Stimulated activated CD4-positive, alpha-beta T cell treated with anti-CD3 and anti-CD28 coated beads, Interleukin-15, amount 100 ng/mL, for 1 hour (primary cell): Measurements from ENCODE around the gene HDAC7.

ENCODE experiments used
- DNase-seq, 2 donors: peaks; one replicate each; pipeline ENCODE4 v3.0.0-alpha.2; 2020; ENCODE audit warnings: low read depth in 1 of 2, low spot score in 1 of 2

HDAC7 gene

DNA sequence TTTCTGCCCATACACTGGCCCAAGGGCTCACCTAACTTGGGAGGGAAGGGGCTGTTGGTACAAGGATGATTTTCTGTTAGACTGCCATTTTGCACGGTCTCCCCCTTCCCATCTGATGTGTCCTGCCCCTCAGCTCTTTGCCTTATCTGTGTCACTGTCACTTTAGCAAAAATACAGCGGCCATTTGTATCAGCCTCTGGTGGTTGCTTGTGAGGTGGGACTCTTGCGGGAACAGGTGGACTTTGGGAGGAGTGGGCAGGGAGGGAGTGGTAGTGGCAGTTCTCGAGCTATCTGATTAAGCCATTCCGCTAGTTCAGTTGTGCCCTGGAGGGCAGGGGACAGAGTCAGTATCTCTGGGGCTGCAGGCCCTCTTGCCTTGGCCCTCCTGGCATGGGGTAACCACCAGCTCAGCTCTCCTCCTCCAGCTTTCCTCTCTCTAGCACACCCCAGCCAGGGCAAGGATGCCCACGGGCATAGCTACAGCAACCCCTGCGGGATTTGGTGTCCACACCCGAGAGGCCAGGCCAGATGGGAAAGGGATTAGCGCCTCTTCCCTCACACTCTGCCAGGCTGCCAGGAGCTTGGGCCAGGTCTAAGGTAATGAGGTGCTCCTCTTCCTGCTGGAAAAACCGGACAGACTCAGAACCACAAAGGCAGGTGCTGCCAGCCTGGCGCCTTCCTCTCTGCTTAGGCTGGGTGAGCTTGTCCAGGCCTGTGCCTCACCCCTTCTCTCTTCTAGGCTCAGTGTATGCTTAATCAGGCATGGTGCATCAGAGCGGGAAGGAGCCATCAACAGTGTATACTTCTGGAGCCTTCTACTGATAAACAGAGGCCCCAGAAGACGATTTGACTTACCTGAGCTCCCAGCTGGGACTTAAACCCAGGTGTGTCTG is 38.0 kb downstream of the HDAC7 start:
- no peak for DNase-seq

- DNase-seq: no peak
Measured at GRCh38 chr12:47779943-47780504, 39.7 kb downstream of the HDAC7 start.

DNA sequence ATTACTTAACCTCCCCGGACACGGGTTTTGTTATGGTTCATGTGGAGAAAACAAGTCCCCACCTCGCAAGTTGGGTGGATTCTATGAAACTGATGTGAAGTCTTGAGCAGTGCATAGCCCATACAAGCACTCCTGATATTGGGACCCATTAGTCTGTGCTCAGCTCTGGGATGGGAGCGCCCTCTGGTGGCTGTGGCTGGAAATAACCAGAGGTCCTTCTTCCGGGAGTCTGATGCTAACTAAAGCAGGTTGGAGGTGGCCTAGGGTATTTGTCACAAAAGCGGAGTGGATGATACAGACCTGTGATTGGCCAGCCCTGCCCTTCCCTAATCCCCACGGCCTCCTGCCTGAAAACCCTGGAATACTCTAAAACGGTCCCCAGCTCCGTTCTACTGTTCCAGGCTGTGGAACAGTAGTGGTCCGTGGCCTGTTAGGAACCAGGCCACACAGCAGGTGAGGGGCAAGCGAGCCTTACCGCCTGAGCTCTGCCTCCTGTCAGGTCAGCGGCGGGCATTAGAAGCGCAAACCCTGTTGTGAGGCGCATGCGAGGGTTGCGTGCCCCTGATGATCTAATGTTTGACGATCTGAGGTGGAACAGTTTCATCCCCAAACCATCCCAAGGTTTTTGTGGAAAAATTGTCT is 40.3 kb downstream of the HDAC7 start:
- peak; percentile 86 to 93 for DNase-seq

DNA sequence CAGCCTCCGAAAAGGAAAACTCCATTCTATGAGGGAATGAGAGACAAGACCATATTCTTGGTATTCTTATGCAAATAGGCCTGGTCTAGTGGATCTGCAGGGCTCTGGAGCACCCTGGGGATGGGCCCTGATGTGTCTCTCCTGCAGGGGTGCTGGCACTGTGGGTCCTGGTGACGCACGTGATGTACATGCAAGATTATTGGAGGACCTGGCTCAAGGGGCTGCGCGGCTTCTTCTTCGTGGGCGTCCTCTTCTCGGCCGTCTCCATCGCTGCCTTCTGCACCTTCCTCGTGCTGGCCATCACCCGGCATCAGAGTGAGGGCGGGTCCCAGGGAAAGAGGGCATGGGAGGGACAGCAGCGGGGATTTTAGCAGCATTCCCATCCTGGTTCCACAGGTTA is 40.8 kb downstream of the HDAC7 start:
- DNase-seq: no peak

DNA sequence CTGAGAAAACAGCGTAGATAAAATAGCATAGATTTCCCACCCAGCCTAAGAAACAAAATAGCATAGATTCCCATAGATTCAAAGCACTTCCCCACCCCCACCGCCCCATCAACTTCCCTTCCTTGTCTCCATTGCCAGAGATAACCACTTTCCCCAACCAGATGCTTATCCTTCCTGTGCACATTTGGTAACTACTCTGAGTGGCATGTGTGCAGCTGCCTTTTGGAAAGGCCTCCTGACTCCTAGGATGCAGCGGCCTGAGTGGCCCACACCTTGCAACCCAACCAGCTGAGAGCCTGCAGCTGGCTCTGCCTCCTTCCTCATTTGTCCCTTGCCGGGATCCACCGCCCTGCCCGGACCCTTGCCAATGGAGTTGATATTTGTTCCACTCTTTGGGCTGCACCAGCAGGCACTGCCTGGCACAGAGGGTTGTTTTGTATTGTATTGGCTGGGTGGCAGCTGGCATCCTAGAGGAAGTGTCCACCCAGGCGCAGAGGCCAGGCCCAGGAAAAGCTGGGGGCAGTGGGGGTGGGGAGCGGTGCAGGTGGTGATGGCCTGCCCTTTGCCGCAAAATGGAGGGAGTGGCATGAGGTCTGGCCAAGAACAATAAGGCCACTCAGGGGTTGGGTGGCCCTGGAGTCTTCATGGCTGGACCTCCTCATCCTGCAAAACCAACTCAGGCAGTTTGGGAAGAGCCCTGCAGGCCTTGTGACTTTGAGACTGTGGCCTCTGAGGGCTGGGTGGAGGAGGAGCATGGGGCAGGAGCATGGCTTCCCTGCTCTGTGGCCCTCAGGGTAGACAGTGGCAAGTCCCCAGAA is 41.8 kb downstream of the HDAC7 start:
- DNase-seq: no peak

DNA sequence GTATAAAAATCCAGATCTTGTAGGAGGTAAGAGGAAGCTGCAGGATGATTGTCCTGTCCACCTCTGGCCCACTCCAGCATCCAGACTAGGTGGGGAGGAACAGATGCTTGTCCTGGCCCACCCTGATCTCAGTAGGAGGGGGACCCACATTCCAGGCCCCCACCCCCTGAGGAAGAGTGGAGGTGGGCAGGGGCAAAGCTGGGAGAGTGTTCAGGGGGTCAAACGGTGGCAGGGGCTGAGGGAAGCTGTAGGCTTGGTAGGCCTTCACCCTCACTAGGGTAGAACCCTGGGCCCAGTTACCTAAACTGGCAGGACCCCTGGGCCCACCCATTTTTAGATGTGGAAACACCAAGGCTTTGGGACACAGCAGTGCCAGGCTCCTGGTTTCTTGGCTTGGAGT is 42.6 kb downstream of the HDAC7 start:
- no peak for DNase-seq

GRCh38 chr12:47776471-47777143 is 43.1 kb downstream of the HDAC7 start:
- no peak for DNase-seq

- no peak for DNase-seq
Measured at GRCh38 chr12:47775100-47775911, 44.4 kb downstream of the HDAC7 start.

DNA sequence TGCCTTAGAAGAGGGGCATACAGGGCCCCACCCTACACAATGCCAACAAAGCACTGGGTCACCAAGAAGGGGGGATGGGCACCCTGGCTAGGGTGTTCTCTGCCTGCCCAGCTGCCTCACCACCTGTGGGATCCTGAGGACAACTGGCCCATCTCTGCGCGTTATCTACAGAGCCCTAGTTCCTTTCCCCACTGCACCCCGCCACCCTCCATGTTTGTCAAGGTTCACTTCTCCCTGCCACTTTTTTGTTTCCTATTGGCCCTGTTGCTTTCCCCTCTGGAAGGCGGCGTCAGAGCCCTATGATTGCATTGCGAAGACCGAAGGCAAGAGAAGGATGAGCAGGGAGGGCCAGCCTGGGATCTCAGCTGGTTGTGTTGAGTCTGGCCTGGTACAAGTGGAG is 45.0 kb downstream of the HDAC7 start:
- no peak for DNase-seq

DNA sequence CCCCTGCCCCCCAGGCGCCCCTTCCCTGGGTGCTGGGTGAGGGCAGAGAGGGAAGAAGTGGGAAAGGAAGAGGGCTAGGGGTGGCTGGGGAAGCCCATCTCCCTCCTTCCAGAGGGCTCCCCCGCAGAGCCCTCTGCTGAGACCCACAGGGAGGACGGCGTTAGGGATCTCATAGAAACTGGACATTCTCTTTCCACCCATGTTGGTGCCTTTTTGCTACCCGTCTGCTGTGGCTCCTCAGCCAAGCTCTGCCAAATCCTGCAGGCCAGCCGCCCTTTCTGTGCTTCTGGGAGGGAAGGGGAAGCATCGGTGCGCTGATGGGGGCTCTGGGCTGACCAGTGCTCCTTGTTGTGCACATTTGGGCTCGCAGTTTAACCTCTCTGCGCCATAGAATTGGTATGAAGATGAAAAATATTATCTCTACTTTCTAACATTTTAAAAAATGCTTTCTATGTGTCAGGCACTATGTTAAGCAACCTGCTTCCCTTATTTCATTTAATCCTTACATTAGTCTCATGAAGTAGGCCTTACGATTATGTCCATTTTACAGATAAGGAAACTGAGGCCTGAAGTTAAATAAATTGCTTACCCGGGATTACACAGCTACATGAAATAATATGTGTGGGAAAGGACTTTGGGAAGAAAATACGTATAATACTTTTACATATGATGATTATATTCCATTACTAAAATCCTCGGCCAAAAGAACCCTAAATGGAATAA is 45.7 kb downstream of the HDAC7 start:
- no peak for DNase-seq

DNA sequence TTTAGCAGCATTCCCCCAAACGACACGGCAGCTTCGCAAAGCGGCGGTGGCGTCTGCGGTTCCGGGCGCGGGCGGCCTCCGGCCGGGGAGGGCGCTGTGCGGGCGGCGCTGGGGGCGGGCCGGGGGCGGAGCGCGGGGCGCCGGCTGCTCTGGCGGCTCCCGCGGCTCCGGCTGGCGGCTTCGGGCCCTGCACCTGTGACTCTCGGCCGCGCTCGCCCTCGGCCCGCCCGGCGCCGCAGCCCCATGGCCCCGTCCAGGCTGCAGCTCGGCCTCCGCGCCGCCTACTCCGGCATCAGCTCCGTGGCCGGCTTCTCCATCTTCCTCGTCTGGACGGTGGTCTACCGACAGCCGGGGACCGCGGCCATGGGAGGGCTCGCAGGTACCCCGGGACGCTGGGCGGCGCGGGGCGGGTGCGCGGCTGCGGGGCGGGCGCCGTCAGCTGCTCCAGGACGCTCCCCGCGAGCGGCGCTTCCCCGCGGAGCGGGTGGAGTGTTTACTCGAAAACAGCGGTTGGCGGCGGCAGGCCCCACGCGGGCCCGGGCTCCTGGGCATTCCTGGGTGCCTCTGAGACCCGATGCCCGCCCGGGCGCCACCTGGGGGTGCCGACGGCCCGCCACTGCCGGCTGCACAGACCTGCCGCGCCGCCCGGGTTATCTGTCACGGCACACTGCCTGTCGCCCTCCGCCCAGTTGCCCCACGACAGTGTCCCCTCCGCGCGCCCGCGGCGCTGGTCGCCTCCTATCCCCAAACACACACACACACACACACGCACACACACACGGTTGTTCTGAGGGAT is 46.4 kb downstream of the HDAC7 start, which contains the start of gene SLC48A1:
TSS of gene SLC48A1 (plus strand) at position 177 of the 796 bp plus-strand sequence. CDS start at position 244, 67 bp downstream.
- DNase-seq: peak; percentile 54 to 67

DNA sequence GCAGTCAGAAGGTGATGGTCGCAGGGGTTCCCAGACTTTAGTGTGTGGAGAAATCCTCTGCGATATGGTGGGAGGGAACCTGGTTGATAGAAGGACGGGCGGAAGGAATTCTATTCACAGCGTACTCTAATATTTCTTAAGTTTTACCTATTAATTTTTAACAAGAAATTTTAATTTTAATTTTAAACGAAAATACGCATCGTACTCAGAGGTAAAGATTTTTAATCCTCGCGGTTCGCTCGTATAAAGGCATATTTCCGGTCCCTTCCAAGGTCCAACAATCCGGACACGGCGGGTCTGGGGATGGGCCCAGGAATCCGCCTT is 47.0 kb downstream of the HDAC7 start:
- no peak for DNase-seq

DNA sequence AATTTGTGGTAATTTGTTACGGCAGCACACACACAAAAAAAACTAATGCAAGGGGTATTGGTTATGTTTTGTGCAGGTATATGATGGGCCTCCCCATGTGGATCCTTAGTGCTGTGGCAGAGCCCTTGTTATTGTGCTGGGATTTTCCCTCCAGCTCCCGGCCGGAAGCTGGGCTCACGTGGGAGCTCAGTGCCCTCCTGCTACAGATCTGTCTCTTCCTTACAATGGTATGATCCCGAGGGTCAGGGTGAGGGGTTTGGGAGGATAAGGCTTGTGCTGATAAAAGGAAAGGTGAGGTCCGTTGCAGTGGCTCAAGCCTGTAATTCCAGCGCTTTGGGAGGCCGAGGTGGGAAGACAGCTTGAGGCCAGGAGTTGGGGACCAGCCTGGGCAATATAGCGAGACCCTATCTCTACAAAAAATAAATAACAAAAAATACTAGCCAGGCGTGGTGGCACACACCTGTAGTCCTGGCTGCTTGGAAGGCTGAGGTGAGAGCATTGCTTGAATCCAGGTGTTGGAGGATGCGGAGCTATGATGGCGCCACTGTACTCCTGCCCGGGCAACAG is 47.5 kb downstream of the HDAC7 start:
- no peak for DNase-seq

DNA sequence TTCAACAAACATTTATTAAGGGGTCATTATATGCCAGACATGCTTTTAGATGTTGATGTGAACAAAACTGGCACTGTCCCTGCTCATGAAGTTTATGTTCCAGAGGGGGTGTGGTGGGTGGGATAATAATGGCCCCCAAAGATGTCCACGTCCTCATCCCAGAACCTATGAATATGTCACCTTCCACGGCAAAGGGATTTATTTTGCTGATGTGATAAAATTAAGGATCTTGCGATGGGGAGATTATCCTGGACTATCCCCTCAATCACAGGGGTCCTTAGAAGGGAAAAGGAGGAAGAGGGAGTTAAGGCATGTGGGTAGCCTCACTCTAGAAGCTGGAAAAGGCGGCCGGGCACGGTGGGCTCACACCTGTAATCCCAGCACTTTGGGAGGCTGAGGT is 48.4 kb downstream of the HDAC7 start:
- no peak for DNase-seq

DNA sequence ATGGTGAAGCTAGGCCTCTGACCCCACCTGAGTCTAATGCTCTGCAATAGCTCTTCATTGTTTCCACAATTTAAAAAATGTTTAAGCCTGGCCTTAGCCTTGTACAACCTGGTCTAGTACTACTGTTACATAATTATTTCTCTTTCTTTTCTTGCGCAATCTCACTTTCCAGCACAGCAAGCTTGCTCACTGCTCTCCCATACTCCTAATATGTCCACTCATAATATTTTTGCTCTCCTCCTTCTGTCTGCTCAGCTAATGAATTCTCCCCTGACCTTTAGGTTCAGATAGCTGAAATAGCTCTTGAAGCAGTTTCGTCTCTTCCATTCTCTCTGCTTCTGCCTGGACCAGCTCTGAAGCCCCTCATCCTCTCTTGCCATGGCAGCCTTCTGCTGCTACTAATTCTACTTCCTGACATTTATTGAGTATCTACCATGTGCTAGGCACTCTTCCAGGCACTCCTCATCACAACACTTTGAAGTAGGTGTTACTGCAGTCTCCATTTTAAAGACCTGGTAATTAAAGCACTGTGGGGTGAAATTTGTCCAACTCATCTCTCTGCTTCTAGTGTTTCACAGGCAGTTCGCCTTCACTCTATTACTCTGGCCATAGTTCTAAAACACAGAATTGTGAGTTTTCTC is 49.5 kb downstream of the HDAC7 start:
- no peak for DNase-seq

- no peak for DNase-seq
Measured at GRCh38 chr12:47769234-47770085, 50.2 kb downstream of the HDAC7 start.

GRCh38 chr12:47768323-47768811 is 51.3 kb downstream of the HDAC7 start:
- DNase-seq: no peak
